Peyer's patch (tissue), 4 donors: Measurements from ENCODE around the gene MACROD2.
"Not testable (repeated sequence)": the region's sequence is repeated elsewhere in the genome, so short reads cannot be mapped to it uniquely, and the experiment has no call there.

Source experiments
- CTCF ChIP-seq, 6 experiments: fragments of 450-650 bp in 4 of 6; fragments of 200-600 bp in 2 of 6; sonication (generic) in 1 of 6; IDR thresholded peaks; one replicate each; pipeline ENCODE4 v1.5.1; 2017 to 2019; ENCODE audit warnings: antibody characterized with exemption in 6 of 6, mild to moderate bottlenecking in 3 of 6, moderate library complexity in 1 of 6
- POLR2A ChIP-seq, 2 donors: fragments of 450-650 bp; IDR thresholded peaks; one replicate each; pipeline ENCODE4 v1.5.1; 2017; ENCODE audit warnings: antibody characterized with exemption in 2 of 2, mild to moderate bottlenecking in 2 of 2, moderate library complexity in 2 of 2

GRCh38 chr20:13991955-13992354 lies 3.4 kb upstream of the MACROD2 start:
- TF ChIP-seq POLR2A, CTCF (IDR thresholded peaks at IDR 0.05): not testable (repeated sequence)
